GM03348 (cell line): ENCODE measurements around the gene ARRB1.
"Not testable (repeated sequence)": the region's sequence is repeated elsewhere in the genome, so short reads cannot be mapped to it uniquely, and the experiment has no call there.

Source experiments
- DNase-seq: peaks from one replicate; pipeline ENCODE4 v3.0.0; 2012; ENCODE audit warnings: low spot score

ARRB1 gene

GRCh38 chr11:75351541-75351790, at the start of gene ARRB1:
Gene ARRB1 (minus strand): TSS chr11:75351661. CDS start chr11:75351607, 54 bp downstream.
- DNase-seq = peak; percentile 89

GRCh38 chr11:75400146-75400865, 48.8 kb upstream of the ARRB1 start:
- DNase-seq = peak; percentile 18

DNA sequence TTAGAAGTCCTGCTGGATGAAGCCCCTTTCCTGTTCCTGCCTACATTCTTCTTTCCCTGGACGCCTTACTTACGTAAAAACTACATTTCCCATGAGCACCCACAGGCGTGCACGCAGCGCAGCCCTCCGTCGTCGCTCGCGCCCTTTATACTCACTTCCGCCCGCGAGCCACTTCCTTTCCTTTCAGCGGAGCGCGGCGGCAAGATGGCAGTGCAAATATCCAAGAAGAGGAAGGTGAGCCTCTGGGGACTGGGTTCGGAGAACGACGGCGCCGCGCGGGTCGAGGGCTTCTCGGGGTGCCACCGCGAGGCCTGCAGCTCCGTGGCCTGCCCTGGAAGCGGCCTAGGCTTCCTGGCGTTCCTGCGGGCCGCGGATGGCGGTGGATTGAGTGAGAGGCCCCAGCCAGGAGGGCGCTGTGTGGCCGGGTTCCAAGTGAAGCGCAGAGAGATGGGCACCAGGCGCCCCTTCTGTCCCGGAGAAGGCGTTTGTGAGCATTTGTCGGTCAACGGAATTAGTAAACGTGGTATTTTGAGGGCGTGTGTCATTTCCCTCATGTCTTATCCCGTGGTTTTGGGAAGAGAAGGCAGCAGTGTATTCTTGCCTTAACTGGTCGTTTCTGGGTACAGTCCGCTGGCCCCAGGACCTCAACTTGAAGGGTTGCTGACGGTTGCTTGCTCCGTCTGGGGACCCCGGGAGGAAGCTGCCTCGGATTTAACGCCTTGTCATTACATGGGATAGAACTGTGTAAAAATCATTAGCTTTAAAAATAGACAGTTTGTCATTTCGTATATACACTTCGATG, 48.1 kb upstream of the ARRB1 start, which contains the start of gene RPS3:
TSS of gene RPS3 (plus strand) at position 175 of the 802 bp plus-strand sequence. CDS start at position 205, 30 bp downstream.
- DNase-seq = peak; percentile 94

DNA sequence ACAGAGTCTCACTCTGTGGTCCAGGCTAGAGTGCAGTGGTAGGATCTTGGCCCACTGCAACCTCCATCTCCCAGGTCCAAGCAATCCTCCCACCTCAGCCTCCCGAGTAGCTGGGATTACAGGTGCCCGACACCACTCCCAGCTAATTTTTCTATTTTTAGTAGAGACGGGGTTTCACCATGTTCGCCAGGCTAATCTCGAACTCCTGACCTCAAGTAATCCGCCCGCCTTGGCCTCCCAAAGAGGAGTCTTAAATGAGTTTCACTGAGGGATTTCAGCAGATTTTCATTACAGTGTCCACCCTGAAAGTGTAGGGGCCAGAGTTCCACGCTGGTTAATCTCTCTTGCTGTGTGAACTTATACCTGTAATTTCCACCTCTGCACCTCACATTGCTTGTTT, 47.4 kb upstream of the ARRB1 start:
- DNase-seq = no peak

- DNase-seq = no peak
Observed at GRCh38 chr11:75394085-75394840, 42.8 kb upstream of the ARRB1 start.

- DNase-seq = no peak
Observed at GRCh38 chr11:75389925-75390324, 38.5 kb upstream of the ARRB1 start.

- no peak for DNase-seq
Observed at GRCh38 chr11:75389276-75389605, 37.8 kb upstream of the ARRB1 start.

- peak; percentile 86 for DNase-seq
Observed at GRCh38 chr11:75388386-75389275, 37.2 kb upstream of the ARRB1 start.

DNA sequence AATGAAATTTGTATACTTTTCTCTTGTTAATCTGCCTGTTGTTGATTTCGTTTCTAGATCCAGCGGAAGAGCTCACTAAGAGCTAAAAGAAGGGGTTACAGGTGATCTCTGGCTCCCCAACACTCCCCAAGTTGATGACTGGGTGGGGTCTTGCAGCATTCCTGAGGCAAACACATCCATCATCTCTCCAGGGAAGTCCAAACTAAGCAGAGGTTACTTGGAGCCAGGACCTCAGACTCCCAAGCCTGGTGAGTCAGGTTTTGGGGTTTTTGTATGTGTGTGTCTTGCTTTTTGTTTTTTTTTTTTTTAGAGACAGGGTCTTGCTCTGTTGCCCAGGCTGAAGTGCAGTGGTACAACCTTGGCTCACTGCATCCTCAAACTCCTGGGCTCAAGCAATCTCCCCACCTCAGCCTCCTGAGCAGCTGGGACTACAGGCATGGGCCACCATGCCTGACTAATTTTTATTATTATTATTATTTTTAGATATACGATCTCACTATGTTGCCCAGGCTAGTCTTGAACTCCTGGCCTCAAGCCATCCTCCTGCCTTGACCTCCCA, 36.4 kb upstream of the ARRB1 start:
- DNase-seq = no peak

- no peak for DNase-seq
Observed at GRCh38 chr11:75386942-75387630, 35.6 kb upstream of the ARRB1 start.

GRCh38 chr11:75384438-75385080, 33.1 kb upstream of the ARRB1 start:
- DNase-seq = peak; percentile 92

GRCh38 chr11:75383246-75383645, 31.8 kb upstream of the ARRB1 start:
- no peak for DNase-seq

DNA sequence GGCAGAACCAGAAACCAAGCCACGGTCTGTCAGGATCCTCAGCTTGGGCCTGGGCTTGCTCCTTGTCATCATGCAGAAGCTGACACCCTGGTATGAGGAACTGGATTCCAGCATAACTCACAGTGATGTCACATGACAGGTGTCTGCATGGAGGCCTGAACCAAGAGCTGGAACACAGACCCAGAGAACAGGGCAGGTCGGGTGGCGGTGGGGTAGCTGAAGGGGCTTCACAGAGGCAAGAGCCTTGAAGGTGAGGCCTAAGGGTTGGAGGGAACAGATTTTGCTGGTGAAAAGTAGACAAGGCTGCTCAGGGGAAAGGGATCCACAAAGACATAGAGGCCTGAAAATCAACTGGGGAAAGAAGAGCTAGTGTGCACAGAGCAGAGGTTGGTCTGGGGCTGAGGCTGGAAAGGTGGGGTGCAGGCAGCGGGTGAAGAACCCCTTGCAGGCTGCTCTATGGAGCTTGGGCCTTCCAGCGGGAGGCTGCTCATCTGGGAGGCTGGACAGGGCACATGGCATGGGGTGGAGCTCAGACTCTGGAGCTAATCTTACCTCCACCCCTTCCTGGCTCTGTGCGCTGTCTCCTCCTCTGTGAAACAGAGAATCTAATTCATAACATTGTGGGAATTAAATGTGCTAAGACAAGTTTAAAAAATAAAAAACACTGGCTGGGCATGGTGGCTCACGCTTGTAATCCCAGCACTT, 29.4 kb upstream of the ARRB1 start:
- DNase-seq = no peak

- DNase-seq = no peak
Observed at GRCh38 chr11:75380245-75380644, 28.8 kb upstream of the ARRB1 start.

GRCh38 chr11:75378776-75379175, 27.3 kb upstream of the ARRB1 start:
- DNase-seq = not testable (repeated sequence)

DNA sequence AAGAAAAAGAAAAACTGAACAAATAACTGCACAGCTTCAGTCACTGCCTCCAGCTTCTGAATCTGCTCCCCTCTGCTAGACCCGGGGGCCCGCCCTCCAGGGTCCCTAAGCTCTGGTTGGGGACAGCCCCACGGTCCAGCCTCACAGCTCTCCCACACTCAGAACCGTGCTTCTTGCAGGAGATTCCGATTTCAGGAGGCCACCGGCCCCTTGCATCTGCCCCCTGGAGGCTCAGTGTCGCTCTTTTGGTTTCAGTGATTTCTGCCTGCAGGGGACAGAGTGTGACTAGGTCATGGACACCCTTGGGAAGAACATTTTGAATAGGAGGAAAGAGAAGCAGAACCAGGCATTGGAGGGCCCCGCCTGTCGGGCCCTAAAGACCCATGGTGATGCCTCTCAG, 24.7 kb upstream of the ARRB1 start:
- no peak for DNase-seq

GRCh38 chr11:75375626-75376025, 24.2 kb upstream of the ARRB1 start:
- no peak for DNase-seq

- DNase-seq = no peak
Observed at GRCh38 chr11:75374646-75375045, 23.2 kb upstream of the ARRB1 start.

GRCh38 chr11:75373201-75373600, 21.7 kb upstream of the ARRB1 start:
- no peak for DNase-seq
